IPS-20b (cell line): ENCODE measurements around the gene DDR1.

Experiments
- H3K27ac ChIP-seq: one replicate; pipeline ENCODE4 v1.5.1; 2013; ENCODE audit warnings: low read length
- H3K27me3 ChIP-seq: 2 replicates; pipeline ENCODE4 v1.6.1; 2013; ENCODE audit warnings: mild to moderate bottlenecking, low read length, inconsistent platforms; ENCODE audit not compliant: insufficient read depth
- H3K36me3 ChIP-seq: 2 replicates; pipeline ENCODE4 v1.6.1; 2013; ENCODE audit warnings: low read depth, mild to moderate bottlenecking, inconsistent platforms, low read length, moderate library complexity; ENCODE audit not compliant: insufficient read depth
- H3K4me1 ChIP-seq: 2 replicates; pipeline ENCODE4 v1.6.1; 2013; ENCODE audit warnings: mild to moderate bottlenecking, control low read depth, inconsistent platforms, low read length, moderate library complexity; ENCODE audit not compliant: insufficient read depth
- H3K4me3 ChIP-seq: 2 replicates; pipeline ENCODE4 v1.5.1; 2013; ENCODE audit warnings: mild to moderate bottlenecking, low read length, inconsistent platforms
- H3K9ac ChIP-seq: 2 replicates; pipeline ENCODE4 v1.6.1; 2013; ENCODE audit warnings: low read depth, mild to moderate bottlenecking, inconsistent platforms, low read length, moderate library complexity
- H3K9me3 ChIP-seq: 2 replicates; pipeline ENCODE4 v1.6.1; 2013; ENCODE audit warnings: mild to moderate bottlenecking, low read depth, low read length, inconsistent platforms; ENCODE audit not compliant: insufficient read depth

Gene DDR1

DNA sequence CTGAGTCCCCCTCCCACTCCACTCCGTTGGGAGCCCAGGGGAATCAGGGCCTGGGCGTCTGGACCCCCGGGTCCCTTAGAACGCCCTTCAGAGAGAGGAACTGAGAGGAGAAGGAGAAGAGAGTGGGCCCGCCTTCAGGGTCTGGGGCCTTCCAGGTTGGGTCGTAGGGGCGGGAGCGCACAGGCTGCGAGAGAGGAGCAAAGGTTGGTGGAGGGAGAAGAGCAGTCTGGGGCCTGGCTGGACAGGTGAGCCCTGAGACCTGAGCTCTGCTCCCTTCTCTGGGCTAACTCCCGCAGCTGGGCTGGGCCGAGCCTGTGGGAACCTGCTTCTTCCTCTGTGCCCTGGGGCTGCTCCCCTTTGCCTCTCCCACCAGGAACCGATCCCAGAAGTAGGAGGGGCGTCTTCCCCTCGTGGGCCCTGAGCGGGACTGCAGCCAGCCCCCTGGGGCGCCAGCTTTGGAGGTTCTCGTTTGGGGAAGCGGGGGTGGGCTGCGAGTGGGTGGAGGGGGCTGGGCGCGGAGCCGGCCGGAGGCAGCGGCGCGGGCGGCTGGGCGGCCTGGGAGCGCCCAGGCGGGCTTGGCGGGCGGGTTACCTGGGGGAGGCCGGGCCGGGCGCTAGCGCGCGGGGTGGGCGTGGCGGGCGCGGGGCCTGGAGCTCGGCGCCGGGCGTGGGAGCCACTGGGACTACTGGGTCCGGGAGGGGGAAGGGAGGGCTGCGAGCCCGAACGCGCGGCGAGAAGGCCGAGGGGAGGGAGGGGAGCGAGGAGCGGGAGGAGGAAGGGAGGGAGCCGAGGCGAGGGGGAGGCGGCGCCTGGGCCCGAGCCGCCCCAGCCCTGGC is at the start of gene DDR1:
Gene DDR1 (plus strand): TSS at position 835 of the 836 bp plus-strand sequence. CDS start 4,211 bp downstream, outside the sequence.
- Histone ChIP-seq H3K27ac (peak within 1 kb of the TSS; percentile 91), H3K4me1 (peaks cover 43% of the 10 kb centered on the region), H3K36me3 (peaks cover 9% of the 10 kb centered on the region), H3K27me3 (no peaks in the 10 kb centered on the region), H3K4me3 (peak within 1 kb of the TSS; percentile 63), H3K9ac (peak within 1 kb of the TSS; percentile 85; the same call in 1 of the 2 replicates), H3K9me3 (no peaks in the 10 kb centered on the region)

DNA sequence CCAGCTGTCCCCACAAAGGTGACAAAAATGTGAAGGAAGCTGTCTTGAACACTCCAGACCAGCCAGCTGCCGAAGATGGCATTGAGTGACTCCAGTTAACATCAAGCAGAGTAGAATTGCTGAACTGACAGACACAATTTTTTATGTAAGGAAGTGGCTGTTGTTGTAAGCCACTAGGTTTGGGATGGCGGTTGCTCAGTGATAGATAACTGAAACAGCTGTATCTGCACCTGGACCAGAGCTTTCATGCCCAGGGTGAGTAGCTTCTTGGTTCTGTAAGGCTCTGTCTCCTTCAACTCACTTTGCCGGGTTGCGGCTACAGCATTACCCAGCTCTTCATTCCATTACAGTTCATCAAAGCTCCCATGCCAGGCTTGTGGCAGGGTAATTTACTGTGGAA is 49.7 kb upstream of the DDR1 start:
- H3K4me1 ChIP-seq, result peaks cover 3% of the 10 kb centered on the region; the same call in 1 of the 2 replicates
- H3K4me3 ChIP-seq, result no peak overlapping the region

DNA sequence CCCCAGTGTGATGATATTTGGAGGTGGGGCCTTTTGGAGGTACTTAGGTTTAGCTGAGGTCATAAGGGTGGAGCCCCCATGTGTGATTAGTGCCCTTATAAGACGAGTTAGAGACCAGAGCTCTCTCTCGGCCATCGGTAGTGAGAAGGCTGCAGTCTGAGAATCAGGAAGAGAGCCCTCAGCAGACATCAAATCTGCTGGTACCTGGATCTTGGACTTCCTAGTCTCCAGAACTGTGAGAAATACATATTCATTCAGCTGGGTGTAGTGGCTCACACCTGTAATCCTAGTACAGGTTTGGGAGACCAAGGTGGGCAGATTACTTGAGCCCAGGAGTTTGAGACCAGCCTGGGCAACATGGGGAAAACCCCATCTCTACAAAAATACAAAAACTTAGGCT is 48.7 kb upstream of the DDR1 start:
- Histone ChIP-seq H3K36me3 (peaks cover 26% of the 10 kb centered on the region), H3K9ac (no peak overlapping the region), H3K4me3 (no peak overlapping the region), H3K27ac (no peak overlapping the region), H3K4me1 (peaks cover 3% of the 10 kb centered on the region; the same call in 1 of the 2 replicates), H3K9me3 (peaks cover 6% of the 10 kb centered on the region; the same call in 1 of the 2 replicates), H3K27me3 (no peaks in the 10 kb centered on the region)

More for the DNA sequence above, 49.7 kb upstream of the DDR1 start:
- Histone ChIP-seq H3K27ac (no peak overlapping the region), H3K27me3 (no peaks in the 10 kb centered on the region), H3K9me3 (peaks cover 5% of the 10 kb centered on the region; the same call in 1 of the 2 replicates), H3K36me3 (peaks cover 18% of the 10 kb centered on the region), H3K9ac (no peak overlapping the region)

DNA sequence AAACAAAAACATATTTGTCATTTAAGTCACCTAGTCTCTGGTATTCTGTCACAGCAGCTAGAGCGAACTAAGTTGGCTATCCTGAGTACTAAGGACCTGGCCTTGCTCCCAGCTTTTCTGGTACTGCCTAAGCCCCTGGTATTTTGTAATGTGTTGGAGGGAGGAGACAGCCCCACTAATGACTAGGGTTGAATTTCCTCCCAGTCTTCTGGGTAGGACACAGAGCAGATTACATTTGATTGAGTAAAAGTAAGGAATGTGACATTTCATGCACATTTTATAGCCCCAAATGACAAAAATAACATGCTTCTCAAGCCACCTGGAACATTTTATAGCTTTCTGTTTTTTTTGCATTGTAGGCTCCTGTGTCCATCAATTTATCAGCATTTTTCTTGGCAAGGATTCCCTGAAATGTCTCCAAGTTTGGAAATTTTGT is 47.9 kb upstream of the DDR1 start:
- Histone ChIP-seq H3K36me3 (peaks cover 35% of the 10 kb centered on the region), H3K9me3 (peaks cover 6% of the 10 kb centered on the region; the same call in 1 of the 2 replicates), H3K9ac (no peak overlapping the region), H3K27me3 (no peaks in the 10 kb centered on the region), H3K4me3 (no peak overlapping the region), H3K27ac (no peak overlapping the region), H3K4me1 (peaks cover 8% of the 10 kb centered on the region; the same call in 1 of the 2 replicates)

DNA sequence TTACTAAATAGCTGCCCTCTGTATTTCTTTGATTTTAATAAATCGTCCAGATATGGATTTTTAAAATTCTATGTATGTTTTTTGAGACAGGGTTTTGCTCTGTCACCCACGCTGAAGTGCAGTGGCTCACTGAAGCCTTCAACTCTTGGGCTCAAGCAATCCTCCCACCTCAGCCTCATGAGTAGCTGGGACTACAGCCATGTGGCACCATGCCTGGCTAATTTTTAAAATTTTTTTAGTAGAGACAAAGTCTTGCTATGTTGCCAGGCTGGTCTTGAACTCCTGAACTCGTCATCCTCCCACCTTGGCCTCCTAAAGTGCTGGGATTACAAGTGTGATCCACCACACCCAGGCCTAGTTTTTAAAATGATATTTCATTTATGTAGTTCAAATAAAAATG is 47.4 kb upstream of the DDR1 start:
- Histone ChIP-seq H3K4me1 (peaks cover 8% of the 10 kb centered on the region; the same call in 1 of the 2 replicates), H3K4me3 (no peak overlapping the region), H3K27me3 (no peaks in the 10 kb centered on the region), H3K9ac (no peak overlapping the region), H3K9me3 (peaks cover 6% of the 10 kb centered on the region; the same call in 1 of the 2 replicates), H3K27ac (no peak overlapping the region), H3K36me3 (peaks cover 40% of the 10 kb centered on the region)

DNA sequence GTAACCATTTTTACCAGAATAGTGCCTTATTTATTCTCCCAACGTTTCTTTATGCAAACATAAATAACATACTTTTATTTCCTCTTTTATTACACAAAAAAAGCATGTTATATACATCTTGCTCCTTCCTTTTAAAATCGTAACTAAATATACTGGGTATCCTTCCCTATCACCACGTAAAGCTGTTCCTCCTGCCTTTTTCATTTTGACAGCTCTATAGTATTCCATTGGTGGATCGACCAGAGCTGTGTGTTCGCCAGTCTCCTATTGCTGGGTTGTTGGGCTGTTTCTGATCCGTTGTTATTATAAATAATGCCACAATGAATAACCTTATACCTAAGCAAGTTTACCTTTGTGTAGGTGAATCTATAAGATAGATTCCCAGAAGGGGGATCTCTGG is 46.9 kb upstream of the DDR1 start:
- Histone ChIP-seq H3K4me3 (no peak overlapping the region), H3K27me3 (no peaks in the 10 kb centered on the region), H3K27ac (no peak overlapping the region), H3K4me1 (peaks cover 8% of the 10 kb centered on the region; the same call in 1 of the 2 replicates), H3K36me3 (peaks cover 44% of the 10 kb centered on the region), H3K9me3 (peaks cover 6% of the 10 kb centered on the region; the same call in 1 of the 2 replicates), H3K9ac (no peak overlapping the region)

DNA sequence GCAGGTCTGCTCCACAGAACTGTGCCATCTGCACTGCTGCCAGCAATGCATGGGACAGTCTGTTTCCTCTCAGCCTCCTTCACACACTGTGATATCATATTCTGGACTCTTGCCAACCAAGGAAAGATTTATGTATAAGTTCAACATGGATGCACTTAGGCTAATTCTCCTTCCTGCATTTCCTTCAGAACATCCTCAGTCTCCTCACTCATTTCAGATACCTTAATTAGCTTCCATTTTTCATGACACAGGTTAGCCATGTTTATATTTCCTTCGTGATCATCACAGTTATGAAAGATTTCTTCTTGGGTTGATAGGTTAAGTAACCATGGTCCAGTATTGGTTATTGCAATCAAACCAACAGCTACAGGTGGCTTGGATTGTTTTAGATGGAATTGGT is 46.4 kb upstream of the DDR1 start:
- Histone ChIP-seq H3K36me3 (peaks cover 44% of the 10 kb centered on the region), H3K9ac (no peak overlapping the region), H3K9me3 (peaks cover 6% of the 10 kb centered on the region; the same call in 1 of the 2 replicates), H3K4me1 (peaks cover 8% of the 10 kb centered on the region; the same call in 1 of the 2 replicates), H3K27ac (no peak overlapping the region), H3K27me3 (no peaks in the 10 kb centered on the region), H3K4me3 (no peak overlapping the region)

DNA sequence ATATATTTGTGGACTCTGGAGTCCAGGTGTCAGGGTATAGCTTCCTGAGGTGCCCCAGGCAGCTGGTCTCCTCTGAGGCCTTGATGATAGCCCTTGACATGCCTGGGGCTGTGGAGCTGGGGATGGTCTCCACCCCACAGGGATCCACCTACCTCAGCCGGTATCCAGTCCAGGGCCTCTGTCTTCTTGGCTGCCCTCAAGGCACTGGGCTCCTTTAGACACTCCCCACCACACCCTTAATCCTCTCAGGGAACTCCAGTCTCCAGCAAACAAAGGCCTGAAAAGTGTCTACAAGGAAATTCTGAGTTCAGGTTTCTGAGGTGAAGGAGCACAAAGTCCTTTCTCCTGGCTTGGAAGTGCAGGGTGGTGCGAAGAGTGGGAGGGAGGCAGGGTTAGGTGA is 44.6 kb upstream of the DDR1 start:
- peaks cover 60% of the 10 kb centered on the region for H3K36me3 ChIP-seq
- H3K27ac ChIP-seq, result no peak overlapping the region
- no peak overlapping the region for H3K9ac ChIP-seq
- no peak overlapping the region for H3K4me3 ChIP-seq
- H3K4me1 ChIP-seq, result peaks cover 22% of the 10 kb centered on the region
- no peaks in the 10 kb centered on the region for H3K27me3 ChIP-seq
- H3K9me3 ChIP-seq, result peaks cover 6% of the 10 kb centered on the region; the same call in 1 of the 2 replicates

DNA sequence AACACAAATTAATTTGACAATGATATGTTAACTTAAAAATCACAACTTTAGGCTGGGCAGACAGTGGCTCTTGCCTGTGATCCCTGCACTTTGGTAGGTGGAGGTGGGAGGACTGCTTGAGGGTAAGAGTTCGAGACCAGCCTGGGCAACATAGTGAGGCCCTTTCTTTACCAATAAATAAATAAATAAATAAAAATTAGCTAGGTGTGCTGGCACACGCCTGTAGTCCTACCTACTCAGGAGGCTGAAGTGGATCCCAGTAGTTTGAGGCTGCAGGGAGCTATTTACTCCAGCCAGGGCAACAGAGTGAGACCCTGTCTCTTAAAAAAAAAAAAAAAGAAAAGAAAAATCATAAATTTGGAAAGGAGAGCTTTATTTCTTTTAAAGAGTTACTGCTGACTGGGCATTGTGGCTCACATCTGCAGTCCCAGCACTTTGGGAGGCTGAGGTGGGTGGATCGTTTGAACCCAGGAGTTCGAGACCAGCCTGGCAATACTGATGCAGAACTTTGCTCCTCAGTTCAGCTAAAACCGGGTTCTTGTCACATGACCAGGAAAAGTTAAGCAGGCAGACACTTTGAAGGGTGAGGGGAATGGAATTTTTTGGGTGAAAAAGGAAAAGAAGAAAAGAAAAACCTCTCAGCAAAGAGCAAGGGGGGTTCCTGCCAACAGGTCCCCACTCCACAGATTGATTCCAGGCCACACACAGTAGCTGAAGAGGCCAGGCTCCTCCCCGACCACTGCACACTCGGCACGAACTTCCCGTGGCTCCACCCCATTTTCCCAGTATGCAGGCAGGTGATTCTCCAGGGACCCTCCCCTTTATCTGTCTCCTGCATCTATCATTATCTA is 44.0 kb upstream of the DDR1 start:
- Histone ChIP-seq H3K36me3 (peaks cover 67% of the 10 kb centered on the region), H3K9me3 (peaks cover 6% of the 10 kb centered on the region; the same call in 1 of the 2 replicates), H3K27ac (no peak overlapping the region), H3K4me3 (no peak overlapping the region), H3K4me1 (peaks cover 25% of the 10 kb centered on the region), H3K9ac (no peak overlapping the region), H3K27me3 (no peaks in the 10 kb centered on the region)

DNA sequence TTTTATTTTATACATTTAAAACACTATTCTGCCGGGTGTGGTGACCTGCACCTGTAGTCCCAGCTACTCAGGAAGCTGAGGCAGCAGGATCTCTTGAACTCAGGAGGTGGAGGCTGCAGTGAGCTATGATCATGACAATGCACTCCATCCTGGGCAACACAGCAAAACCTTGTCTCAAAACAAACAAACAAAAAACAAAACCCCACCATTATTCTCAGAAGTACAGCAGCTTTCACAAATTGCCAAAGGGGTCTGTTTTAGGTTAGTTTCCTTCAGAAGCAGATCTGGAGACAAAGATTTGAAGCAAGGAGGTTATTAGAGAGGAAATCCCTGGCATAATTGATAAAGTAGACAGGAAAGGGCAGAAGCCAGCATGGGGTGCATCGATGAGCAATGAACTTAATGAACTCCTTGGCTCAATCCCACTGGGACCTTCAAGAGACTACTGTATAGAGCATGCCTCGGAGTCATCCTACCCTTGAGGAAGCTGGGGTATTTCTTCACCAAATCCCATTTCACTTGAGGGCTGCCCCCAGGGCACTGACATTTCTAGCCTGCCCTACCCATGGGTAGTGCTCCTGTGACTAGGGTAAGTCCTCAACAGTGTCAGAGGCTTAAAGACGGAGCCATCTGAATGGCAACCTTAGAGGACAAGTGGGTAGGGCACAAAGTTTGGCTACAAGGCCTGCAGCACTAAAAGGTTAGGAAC is 43.2 kb upstream of the DDR1 start:
- Histone ChIP-seq H3K9me3 (peaks cover 6% of the 10 kb centered on the region; the same call in 1 of the 2 replicates), H3K4me1 (peaks cover 28% of the 10 kb centered on the region), H3K9ac (no peak overlapping the region), H3K36me3 (peaks cover 74% of the 10 kb centered on the region), H3K27me3 (no peaks in the 10 kb centered on the region), H3K27ac (no peak overlapping the region), H3K4me3 (no peak overlapping the region)
